Lung (tissue), 12 donors: ENCODE data around the gene LCORL. TPM values are rescaled to one million over a fixed set of nuclear protein-coding genes. Genes with fewer than 3 reads are reported as not detected.
"Not testable (repeated sequence)": the region's sequence is repeated elsewhere in the genome, so short reads cannot be mapped to it uniquely, and the experiment has no call there.

Source experiments
- ATAC-seq: fragments of 200-7000 bp; cut with Tn5 transposase; one replicate; pipeline ENCODE4 v1.9.1; 2020; ENCODE audit warnings: moderate number of reproducible peaks; ENCODE audit not compliant: insufficient read depth, low FRiP score
- DNase-seq, 3 donors: peaks; one replicate each; pipeline ENCODE4 v3.0.0-alpha.2; 2013 to 2017
- H3K27ac ChIP-seq, 2 donors: one replicate each; pipeline ENCODE4 v1.5.1; 2013; ENCODE audit warnings: mild to moderate bottlenecking in 2 of 2, moderate library complexity in 2 of 2, control low read depth in 1 of 2, inconsistent platforms in 1 of 2, low read depth in 1 of 2, low read length in 1 of 2
- H3K27me3 ChIP-seq, 3 donors: one replicate each; pipeline ENCODE4 v1.5.1; 2013; ENCODE audit warnings: low read length in 2 of 3; ENCODE audit not compliant: control insufficient read depth in 3 of 3, insufficient read depth in 3 of 3
- H3K36me3 ChIP-seq, 4 donors: one replicate each; pipeline ENCODE4 v1.5.1; 2013; ENCODE audit warnings: low read length in 4 of 4, mild to moderate bottlenecking in 1 of 4, moderate library complexity in 1 of 4; ENCODE audit not compliant: control insufficient read depth in 4 of 4, insufficient read depth in 4 of 4
- H3K4me1 ChIP-seq, 5 donors: one replicate each; pipeline ENCODE4 v1.5.1; 2013; ENCODE audit warnings: low read length in 5 of 5, mild to moderate bottlenecking in 2 of 5, moderate library complexity in 1 of 5; ENCODE audit not compliant: control insufficient read depth in 5 of 5, insufficient read depth in 5 of 5
- H3K4me3 ChIP-seq: one replicate; pipeline ENCODE4 v1.5.1; 2013; ENCODE audit warnings: mild to moderate bottlenecking, control low read depth, moderate library complexity
- H3K9ac ChIP-seq, 2 donors: one replicate each; pipeline ENCODE4 v1.5.1; 2013; ENCODE audit warnings: low read length in 2 of 2, control low read depth in 1 of 2; ENCODE audit not compliant: insufficient read depth in 1 of 2
- H3K9me3 ChIP-seq, 4 donors: one replicate each; pipeline ENCODE4 v1.5.1; 2013; ENCODE audit warnings: low read length in 3 of 4, mild to moderate bottlenecking in 1 of 4, moderate library complexity in 1 of 4; ENCODE audit not compliant: control insufficient read depth in 4 of 4, insufficient read depth in 3 of 4
- WGBS, 2 donors: extraction: QIAGEN DNeasy Blood & Tissue Kit; methylation state at CpG; one replicate each; pipeline ENCODE4 v1.1.7; 2013; 5-methylcytosine and 5-hydroxymethylcytosine counted together
- polyA plus RNA-seq, 2 donors: library from polyadenylated mRNA; stranded (reverse); fragments of 200-250 nt; gene quantifications; one replicate each; pipeline ENCODE4 v1.2.1, GENCODE V29; 2013
- total RNA-seq, 2 donors: library from RNA; depleted of rRNA in 1 of 2; stranded (reverse); fragments of >200 nt in 1 of 2; gene quantifications; one replicate each; pipeline ENCODE4 v1.2.1, GENCODE V29; 2014 to 2021
- TF ChIP-seq, protein P1 (sequence below): IDR thresholded peaks from 2 replicates; pipeline ENCODE4 v1.5.1; 2012; ENCODE audit warnings: mild to moderate bottlenecking; ENCODE audit errors: control extremely low read depth, extremely low read depth
- donor health status: control.
- donor health status: control.
- donor health status: Bipolar disorder and iron deficiency.
- donor health status: healthy.
- donor health status: DM: yes; HTN: yes; CAD: no.

The LCORL gene
- total and polyA plus RNA-seq, 4 donors, result 2.8 to 29.0 (median 7.0) TPM

DNA sequence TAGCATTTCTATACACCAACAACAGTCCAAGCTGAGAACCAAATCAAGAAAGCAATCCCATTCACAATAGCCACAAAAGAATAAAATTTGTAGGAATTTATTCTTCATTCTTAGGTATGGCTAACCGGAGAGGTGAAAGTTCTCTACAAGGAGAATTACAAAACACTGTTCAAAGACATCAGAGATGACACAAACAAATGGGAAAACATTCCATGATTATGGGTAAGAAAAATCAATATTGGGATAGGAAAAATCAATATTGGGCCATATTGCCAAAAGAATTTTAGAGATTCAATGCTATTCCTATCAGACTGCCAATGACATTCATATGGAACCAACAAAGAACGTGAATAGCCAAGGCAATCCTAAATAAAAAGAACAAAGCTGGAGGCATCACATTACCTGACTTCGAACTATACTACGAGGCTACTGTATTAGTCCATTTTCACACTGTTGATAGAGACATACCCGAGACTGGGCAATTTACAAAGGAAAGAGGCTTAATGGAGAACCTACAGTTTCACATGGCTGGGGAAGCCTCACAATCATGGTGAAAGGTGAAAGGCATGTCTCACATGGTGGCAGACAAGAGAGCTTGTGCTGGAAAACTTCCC, 161.7 kb downstream of the LCORL start:
- no peak for DNase-seq
- no peaks in the 10 kb centered on the region for H3K27me3 ChIP-seq
- TF ChIP-seq, protein P1, sequence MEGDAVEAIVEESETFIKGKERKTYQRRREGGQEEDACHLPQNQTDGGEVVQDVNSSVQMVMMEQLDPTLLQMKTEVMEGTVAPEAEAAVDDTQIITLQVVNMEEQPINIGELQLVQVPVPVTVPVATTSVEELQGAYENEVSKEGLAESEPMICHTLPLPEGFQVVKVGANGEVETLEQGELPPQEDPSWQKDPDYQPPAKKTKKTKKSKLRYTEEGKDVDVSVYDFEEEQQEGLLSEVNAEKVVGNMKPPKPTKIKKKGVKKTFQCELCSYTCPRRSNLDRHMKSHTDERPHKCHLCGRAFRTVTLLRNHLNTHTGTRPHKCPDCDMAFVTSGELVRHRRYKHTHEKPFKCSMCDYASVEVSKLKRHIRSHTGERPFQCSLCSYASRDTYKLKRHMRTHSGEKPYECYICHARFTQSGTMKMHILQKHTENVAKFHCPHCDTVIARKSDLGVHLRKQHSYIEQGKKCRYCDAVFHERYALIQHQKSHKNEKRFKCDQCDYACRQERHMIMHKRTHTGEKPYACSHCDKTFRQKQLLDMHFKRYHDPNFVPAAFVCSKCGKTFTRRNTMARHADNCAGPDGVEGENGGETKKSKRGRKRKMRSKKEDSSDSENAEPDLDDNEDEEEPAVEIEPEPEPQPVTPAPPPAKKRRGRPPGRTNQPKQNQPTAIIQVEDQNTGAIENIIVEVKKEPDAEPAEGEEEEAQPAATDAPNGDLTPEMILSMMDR, result no peak
- H3K9ac ChIP-seq, result no peak overlapping the region
- no peaks in the 10 kb centered on the region for H3K4me1 ChIP-seq
- H3K4me3 ChIP-seq, result no peak overlapping the region
- no peaks in the 10 kb centered on the region for H3K9me3 ChIP-seq
- no peaks in the 10 kb centered on the region for H3K36me3 ChIP-seq
- WGBS, 2 donors, result 97 to 98% methylated on average over 5 of the region's 5 CpGs
- no peak overlapping the region for H3K27ac ChIP-seq
- no peak for ATAC-seq

DNA sequence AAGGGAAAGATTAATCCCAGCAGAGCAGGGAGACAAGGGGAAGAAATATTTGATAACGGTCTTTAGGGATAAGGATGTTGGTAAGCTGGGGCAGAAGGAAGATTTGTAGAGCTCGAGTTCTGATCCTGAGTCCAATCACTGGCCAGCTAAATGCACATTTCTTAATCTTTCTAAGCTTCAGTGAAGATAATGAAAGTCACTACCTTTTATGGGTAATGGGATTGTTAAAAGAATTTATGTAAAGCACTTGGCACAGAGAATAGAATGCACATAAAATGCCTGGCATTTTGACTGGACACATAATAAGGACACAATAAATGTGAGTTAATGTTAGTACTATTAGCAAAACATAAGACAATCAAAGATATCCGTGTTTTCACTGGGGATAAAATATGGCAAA, 167.5 kb downstream of the LCORL start:
- ATAC-seq, result no peak
- H3K27ac ChIP-seq, result no peak overlapping the region
- H3K27me3 ChIP-seq, result no peaks in the 10 kb centered on the region
- TF ChIP-seq, protein P1, result no peak
- H3K4me1 ChIP-seq, result no peaks in the 10 kb centered on the region
- no peaks in the 10 kb centered on the region for H3K9me3 ChIP-seq
- 82 to 87% methylated on average over 3 of the region's 3 CpGs for WGBS, 2 donors
- no peak for DNase-seq
- no peak overlapping the region for H3K4me3 ChIP-seq
- no peak overlapping the region for H3K9ac ChIP-seq
- no peaks in the 10 kb centered on the region for H3K36me3 ChIP-seq

DNA sequence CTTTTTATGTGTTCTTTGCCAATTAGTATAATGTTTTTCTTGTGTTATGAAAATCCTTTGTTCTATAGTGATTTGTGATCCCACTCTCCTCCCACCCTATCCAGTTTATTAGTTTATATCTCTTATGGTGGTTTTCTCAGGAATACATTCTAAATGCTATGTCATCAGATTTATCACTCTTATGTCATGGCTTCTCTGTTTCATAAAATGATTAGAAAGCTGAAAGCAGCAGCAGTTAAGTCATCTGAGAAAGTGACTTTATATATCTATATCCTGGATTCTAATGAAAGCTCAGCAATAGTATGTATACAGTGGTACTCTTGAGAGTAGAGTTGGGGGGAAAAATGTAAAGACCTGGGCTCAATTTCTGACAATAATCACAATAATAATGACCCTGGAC, 169.6 kb downstream of the LCORL start:
- Histone ChIP-seq H3K27me3 (no peaks in the 10 kb centered on the region), H3K9me3 (no peaks in the 10 kb centered on the region), H3K4me1 (no peaks in the 10 kb centered on the region), H3K27ac (no peak overlapping the region), H3K4me3 (no peak overlapping the region), H3K36me3 (no peaks in the 10 kb centered on the region), H3K9ac (no peak overlapping the region)
- TF ChIP-seq, protein P1, result no peak
- ATAC-seq (no peak), DNase-seq (no peak)

DNA sequence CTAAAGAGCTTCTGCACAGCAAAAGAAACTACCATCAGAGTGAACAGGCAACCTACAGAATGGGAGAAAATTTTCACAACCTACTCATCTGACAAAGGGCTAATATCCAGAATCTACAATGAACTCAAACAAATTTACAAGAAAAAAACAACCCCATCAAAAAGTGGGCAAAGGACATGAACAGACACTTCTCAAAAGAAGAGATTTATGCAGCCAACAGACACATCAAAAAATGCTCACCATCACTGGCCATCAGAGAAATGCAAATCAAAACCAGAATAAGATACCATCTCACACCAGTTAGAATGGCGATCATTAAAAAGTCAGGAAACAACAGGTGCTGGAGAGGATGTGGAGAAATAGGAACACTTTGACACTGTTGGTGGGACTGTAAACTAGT, 171.3 kb downstream of the LCORL start:
- not testable (repeated sequence) for H3K4me1 ChIP-seq, H3K27me3 ChIP-seq, H3K9me3 ChIP-seq, H3K4me3 ChIP-seq, ATAC-seq, DNase-seq, H3K27ac ChIP-seq, H3K36me3 ChIP-seq, H3K9ac ChIP-seq
- WGBS, 2 donors, result 100% methylated on average over 1 of the region's 1 CpG
